Activated T-cell treated with anti-CD3 and anti-CD28 coated beads for 4 hours (primary cell): ENCODE measurements around the gene NSD2.

Experiments
- DNase-seq: peaks from one replicate; pipeline ENCODE4 v3.0.0-alpha.2; 2020

The NSD2 gene

DNA sequence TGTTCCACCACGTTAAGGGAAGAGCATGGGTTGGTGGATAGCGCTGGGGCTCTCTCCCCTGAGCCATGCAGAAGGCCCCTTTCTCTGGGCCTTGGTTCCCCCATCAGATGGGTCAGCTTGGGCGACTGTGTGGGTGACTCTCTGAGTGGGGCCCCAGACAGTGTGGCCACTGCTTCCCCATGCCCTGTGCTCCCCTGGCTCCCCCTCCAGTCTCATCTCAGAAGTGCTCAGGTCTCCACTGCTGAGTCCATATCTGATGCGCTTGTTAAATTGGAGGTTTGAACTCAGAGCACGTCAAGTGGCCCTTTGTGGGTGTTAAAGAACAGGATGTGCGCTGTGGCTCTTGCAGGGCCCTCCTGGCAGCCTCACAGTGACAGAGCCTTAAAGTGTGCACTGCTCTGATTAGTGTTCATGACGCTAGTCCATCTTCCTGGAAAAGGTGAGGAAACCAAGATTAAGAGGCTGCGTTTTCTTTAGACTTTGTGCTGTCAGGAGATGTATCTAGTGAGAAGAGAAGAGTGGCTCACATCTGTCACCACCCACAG lies 77.8 kb downstream of the NSD2 start:
- no peak for DNase-seq

DNA sequence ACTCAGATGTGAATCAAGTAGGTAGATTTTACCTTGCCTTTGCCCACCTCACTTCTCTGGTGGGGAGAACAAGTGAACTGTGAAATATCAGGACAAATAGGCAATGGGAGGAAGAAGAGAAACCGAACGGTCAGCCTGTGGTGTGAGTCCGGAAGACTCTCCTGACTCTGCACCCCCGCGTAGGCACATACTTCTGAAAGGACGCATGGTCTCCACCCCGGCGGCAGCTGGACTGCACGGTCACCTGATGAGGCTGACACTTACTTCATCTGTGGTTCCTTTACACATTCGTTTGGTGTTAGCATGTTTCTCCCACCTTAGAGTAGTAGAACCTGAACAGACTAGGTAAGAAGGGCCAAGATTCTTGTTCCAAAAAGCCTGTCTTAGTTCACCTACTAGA lies 79.2 kb downstream of the NSD2 start:
- DNase-seq: no peak

DNA sequence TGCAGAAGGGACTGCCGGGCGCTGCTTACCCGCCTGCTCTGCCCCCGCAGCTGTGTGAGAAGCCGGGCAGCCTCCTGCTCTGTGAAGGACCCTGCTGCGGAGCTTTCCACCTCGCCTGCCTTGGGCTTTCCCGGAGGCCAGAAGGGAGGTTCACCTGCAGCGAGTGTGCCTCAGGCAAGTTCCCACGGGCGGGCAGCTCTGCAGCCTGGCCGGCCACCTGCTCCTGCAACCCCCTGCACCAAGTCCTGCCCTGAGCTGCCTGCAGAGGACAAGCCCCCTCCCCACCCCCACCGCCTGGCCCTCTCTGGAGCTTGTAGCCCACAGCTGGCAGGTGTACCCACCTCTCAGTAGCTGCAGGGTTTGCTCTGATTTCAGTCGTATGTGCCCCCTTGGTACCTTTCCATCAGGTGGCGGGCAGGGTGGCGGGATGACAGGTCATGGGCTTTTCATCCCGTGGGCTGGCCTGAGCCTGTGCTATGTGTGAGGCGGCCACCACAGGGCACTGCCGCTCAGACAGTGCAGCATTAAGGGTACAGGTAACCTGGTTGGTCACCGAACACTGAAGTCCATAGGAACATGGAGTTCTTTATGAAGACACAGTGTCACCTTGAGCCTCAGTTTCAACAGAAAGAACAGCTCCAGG lies 81.0 kb downstream of the NSD2 start:
- DNase-seq: no peak

DNA sequence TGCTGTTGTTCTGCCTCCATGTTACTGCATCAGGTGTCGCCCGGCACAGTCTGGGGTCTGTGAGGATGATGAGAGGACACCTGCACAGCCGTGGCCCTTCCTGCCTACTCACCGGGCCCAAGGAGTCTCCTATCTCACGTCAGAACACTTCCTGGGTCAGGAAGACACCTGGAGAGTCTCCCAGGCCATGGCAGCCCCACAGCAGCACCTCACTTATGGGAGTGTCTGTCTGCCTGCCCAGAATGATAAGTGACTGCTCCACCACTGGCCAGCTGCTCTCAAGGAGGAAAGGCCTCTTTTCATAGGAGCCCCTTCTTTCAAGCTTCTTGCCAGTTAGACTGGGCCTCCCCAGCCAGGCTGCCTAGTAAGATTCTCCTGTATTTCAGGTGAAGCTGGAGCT lies 81.5 kb downstream of the NSD2 start:
- no peak for DNase-seq

DNA sequence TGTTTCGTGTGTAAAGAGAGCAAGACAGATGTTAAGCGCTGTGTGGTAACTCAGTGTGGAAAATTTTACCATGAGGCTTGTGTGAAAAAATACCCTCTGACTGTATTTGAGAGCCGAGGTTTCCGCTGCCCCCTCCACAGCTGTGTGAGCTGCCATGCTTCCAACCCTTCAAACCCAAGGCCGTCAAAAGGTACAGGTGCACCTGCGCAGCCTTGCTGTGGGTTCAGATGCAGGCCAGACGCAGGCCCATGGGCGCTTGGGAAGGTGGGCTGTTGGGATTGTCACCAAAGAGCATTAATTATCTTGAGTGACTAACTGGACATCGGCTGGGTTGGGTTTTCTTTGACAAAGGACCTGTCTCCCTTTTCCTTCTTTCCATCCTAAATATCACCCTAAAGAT lies 82.1 kb downstream of the NSD2 start:
- DNase-seq: no peak

DNA sequence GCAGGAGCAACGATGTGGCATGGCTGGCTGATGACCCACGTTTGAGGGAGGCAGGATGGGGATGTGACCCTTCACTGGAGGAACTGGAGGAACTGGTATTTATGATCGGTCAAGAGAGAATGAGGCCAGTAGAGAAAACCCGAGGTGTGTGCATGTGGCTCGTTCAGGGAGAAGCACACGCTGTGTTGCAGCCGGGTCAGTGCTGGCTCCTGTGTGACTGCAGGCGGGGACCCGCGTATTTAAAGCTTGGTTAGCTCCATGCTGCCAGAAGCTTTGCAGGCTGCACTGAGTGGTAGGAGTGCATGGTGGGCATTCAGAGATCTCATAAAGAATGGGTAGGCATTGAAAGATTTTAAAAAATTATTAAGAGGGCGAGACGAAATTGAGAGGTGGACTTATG lies 85.4 kb downstream of the NSD2 start:
- DNase-seq: no peak

DNA sequence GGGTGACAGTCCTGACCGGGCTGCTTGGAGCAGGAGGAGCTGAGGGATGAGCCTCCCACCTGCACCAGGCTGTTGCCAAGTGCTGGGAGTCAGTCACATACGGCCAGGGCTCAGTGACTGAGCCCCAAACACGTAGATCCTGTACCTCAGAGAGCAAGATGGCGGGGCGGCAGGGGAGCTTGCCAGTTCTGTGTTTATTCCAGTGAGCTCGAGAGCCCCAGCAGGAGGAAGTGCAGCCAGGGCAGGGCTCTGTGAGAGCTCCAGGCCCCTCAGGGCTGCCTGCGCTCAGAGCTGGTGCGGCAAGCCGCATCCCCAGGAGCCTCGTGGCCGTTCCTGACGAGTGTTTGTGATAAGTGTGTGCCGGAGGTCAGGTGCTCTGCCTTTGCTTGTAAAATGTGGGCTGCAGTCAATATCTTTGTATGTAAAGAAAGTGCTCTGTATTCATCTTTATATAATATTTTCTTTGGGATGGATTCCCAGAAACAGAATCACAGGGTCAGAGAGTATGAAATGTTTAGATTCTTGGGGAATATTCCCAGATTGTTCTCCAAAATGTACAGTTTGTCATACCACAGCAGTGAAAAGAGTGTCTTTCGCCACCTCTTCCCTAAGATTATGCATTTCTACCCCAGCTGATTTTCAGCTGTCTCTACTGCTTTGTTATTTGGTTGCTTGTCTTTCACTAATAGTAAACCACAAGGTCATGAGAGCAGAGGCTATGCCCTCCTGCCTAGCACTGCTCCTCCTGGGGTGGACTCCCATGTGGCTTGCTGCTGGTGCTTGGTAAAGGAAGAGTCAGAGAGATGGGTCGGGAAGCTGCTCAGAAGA lies 87.3 kb downstream of the NSD2 start:
- DNase-seq: no peak

DNA sequence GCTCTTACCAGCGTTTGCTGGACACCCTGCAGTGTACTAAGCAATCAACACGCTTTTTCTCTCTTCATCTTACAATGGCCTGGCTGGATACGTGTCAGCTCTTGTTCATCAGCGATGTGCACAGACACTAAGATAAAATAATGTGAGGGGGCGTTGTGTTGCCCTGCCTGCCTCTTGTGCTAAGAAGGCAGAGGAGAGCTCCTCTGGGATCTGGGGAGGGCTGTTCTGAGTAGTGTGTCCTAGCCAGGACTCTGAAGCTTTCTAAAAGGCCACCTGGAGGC lies 87.9 kb downstream of the NSD2 start:
- no peak for DNase-seq

DNA sequence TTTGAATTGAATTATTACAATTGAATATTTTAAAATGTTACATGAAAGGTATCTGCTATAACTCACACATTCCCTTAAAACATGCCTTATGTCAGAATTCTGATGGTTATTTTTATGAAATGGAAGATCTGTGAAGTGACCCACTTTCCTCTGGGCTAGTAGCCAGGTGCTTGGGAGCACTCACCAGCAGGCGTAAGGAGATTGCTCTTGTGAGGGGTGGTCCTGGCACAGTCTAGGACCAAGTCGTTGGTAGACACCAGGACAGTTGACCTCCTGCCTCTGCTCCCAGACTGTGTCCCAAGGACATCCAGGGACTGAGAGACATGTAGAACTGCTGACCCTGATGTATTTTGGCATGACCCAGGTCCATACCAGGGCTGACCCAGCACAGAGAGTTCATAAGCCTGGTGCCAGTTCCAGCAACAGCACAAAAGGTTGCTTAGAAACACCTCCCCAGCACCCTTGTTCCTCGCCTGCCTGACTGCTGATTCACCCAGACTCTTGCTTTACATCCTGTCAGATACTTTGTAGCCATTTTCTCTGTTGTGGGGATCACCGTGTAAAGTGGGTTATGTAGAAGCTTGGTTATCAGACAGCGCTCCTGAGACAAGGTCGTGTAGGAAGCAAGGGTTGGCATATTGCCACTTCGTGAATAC lies 89.1 kb downstream of the NSD2 start:
- DNase-seq: no peak

DNA sequence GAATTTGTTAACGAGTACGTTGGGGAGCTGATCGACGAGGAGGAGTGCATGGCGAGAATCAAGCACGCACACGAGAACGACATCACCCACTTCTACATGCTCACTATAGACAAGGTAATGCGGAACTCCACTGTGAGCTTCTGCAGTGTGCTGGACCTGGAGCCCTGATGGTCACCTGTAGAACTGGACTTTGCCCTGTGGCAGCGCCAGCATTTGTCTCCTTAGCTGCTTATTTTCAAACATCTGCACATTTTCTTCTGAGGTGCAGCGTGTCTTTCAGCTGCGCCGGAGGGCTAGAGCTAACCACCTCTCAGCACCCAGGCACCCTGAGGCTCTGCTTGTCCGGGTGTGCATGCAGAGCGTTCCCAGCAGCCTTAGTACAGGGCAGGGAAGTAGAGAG lies 89.8 kb downstream of the NSD2 start:
- DNase-seq: no peak

DNA sequence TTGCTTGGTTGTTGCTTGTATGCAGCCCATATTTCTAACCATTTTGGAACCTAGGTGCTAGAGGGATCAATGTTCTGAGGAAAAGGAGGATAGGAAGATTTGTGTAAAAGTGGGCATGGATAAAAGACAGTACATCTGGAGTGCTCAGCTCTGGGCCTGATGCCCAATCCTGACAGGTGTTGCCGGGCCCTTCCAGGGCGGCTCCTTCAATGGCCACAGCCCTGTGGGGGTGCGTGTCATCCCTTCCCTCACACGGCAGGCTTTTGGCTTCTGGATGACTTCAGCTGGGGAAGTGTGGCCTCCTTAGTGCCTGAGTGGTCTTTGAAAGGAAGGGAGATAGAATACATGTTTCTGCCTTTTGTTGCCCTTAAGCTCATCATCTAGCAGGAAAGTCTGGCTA lies 90.4 kb downstream of the NSD2 start:
- DNase-seq: no peak

DNA sequence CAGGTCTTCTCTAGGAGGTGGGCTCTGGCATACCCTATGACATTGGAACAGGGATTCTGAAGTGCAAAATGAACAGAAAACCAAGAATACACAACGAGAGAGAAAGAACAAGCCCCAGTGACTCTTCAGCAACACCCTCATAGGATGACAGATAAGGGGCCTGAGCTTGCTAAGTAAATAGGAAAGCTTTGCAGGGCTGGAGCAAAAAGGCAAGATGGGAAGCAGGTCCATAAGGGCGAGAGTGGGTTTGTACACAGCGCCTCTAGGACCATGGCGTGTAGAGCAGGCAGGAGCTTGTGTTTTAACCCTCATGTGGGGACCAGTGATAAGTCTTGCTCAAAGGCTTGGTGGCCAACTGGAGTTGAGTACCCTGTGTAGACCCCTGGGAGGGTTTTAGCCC lies 91.8 kb downstream of the NSD2 start:
- no peak for DNase-seq

DNA sequence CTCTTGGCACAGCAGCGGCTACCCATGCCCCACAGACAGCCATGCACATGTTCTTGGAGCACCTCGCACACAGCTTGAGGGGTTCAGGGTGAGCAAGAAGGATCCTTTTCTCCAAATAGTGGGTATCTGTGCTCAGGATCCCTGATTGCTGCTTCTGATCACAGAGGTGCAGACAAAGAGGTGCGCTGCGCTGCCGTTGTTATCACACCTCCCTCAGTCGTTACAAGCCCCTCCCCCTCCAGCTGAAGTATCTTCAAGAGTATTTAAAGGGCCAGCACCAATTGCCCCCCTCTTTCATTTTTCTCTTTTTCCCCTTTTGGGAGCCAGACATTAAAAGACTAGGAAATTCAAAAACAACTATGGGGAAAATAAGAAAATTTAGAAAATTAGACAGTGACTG lies 93.2 kb downstream of the NSD2 start:
- no peak for DNase-seq

DNA sequence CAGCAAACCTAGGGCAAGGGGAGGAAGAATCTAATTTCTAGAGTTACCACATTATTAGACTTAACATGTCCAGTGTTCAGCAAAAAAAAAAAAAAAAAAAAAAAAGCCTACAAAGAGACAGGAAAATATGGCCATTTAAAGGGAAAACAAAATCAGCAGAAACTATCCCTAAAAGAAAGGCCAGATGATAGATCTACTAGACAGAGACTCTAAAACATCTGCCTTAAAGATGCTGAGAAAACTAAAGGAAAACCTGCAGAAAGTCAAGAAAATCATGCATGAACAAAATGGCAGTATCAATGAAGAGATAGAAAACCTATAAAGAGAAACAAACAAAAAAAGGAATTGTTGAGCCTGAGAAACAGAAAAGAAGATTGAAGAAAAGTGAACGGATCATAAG lies 93.8 kb downstream of the NSD2 start:
- DNase-seq: no peak

DNA sequence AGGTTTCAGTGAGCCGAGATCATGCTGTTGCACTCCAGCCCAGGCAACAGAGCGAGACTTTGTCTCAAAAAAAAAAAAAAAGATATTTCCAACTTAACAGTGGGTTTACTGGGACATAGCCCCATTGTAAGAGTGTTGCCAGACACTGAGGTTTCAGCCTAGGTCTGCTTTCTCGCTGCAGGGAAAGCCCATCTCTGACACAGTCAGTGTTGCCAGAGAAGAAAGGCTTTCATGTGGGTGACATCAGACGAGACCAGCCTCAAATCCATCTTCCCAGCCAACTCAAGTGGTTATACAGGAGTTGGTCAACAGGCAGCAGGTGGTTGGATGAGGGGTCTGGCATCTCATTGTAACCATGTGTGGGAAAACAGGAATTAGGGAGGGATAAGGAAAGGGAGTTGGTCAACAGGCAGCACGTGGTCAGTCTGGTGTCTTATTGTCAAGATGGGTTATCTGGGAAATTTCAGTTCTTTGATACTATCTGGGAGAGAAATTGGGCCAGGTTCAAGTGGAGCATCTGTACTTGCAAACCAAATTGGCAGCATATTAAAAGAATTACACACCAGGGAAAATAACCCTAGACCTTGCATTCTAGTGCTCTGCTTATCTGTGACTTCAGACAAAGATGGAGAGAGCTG lies 96.4 kb downstream of the NSD2 start:
- DNase-seq: no peak

DNA sequence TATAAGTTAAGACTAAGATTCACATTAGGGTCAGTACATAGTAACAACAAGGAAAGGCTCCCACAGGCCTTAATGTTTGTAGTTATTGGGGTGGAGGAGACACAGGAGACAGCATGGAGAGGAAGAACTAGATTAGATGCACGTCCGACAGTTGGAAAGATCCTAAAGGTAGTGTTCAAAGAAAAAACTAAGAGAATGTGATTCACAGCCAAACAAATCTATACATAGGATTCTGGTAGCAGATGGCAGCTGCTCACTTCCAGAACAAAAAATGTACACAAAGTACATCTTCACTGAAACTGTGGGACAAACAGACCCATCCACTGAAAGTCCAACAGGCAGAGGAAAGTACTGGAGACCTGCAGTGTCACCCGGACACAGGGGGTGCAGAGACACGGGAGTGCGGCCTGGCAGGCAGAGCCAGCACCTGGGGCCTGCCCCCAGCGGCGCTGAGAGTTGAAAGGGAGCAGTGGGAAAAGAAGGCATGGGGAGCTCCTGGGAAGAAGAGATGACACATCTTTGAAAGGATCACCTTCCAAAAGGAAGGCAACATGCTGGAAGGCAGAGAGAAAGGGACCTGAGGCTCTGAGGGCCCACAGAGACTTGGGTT lies 97.6 kb downstream of the NSD2 start:
- DNase-seq: no peak

DNA sequence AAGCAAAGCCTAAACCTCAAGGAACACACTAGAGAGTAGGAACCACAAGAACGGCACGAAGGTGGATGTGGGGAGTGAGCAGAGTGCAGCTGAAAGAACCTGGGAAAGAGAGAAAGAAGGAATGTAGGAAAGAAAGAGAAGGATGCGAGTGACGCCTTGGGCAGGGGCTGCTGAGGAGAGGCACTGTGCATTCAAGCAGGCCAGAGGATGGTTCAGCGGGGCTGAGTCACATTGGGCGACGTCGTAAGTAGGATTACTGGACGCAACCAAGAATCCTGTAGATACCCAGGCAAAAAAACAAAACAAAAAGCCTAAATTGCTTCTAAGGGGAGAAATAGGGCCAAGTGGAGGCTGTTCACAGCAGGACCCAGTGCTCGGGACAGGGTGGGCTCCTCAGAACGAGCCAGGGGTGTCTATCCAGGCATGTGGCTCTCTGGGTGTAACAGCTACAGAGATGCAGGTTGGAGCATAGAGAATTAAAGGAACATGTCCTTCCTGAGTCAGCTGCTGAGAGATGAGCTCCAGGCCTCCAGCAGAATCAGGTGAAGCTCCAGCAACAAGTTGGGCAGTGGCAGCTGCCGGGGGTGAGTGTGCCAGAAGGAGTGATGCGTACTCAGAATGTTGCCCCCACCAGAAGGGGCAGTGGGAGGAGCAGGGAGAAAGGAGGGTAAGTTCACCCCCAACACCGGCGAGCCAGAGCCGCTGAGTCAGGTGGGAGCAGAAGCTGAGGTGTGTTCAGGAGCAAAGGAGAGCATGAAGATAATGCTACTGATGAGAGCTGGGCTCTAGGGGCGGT lies 98.9 kb downstream of the NSD2 start:
- no peak for DNase-seq

DNA sequence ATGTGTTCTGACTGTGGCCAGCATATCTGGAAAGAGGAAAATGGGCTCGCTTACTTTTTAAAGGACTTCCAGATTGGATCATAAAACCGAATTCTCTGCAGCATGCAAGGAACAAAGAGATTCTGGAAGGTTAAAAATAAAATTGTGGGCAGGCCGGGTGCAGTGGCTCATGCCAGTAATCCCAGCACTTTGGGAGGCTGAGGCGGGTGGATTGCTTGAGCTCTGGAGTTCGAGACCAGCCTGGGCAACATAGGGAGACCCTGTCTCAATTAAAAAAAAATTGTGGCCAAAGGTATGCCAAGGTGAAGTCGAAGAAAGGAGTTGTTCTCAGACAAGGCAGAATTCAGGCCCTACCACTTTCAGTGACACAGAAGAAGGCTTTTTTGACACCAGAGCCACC lies 99.7 kb downstream of the NSD2 start:
- no peak for DNase-seq

DNA sequence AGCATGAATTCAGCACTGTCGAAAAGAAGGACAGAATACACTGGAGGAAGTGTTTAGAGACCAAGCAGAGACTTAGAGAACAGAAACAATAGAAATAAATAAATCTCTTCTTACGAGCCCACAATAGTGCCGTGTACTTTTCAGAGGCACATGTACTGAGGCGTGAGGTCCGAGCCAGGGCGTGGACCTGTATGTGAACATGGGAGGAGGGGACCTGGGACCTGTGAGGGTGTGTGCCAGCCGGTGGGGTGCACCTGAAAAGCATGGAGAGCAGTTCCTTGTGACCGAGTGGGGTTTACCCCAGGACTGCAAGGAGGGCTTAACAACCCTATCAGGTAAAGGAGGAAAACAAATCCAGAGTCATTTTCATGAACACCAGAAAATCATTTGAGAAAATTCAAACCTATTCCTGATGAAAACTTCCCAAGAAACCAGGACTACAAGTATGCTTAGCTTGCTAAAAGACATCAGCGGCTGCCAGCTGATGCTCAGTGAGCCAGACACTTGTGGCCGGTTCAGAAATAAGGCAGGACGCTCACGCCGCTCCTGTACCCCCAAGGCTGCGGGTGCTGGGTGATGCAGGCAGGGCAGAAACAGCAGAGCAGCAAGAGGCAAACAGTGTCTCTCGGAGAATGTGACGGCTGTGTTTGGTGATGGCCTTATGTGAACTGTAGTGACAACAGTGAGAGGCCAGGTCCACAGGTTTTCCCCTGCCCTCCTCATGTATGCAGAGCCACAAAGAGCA lies 100.4 kb downstream of the NSD2 start:
- DNase-seq: no peak

DNA sequence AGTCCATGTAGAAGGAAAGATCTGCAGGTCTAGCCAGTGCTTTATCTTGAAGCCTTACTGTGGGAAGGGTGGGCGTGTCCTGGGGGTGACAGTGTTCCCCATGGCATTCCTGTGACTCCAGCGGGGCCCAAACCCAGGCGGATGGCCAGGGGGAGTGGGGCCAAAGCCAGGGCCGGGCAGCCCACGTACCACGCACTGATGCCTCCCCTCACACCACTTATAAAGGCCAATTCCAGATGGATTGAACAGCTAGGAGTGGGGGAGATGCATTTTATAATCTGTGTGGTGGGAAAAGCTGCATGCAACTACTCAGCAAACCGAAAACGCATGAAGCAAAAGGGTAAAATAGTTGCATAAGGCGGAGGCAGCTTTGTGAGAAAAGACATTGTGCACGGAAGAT lies 101.2 kb downstream of the NSD2 start:
- no peak for DNase-seq

DNA sequence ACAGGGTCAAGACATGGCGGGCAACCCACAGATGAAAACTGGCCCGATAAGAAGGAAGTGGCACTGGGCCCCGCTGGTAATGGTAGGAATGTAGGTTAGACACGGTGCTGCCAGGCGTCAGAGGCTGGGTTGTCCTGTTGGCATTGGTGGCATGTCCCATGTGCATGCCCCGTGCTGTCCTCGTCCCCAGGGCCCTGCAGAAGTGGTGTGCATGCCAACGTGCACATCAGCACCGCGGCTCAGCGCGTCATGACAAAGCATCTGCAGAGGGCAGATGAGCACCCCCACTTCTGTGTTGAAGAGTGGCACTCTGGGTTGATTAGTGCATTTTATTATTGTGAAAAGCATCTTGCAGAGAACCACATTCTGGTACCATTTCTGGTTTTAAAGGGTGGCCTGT lies 102.0 kb downstream of the NSD2 start:
- DNase-seq: no peak

DNA sequence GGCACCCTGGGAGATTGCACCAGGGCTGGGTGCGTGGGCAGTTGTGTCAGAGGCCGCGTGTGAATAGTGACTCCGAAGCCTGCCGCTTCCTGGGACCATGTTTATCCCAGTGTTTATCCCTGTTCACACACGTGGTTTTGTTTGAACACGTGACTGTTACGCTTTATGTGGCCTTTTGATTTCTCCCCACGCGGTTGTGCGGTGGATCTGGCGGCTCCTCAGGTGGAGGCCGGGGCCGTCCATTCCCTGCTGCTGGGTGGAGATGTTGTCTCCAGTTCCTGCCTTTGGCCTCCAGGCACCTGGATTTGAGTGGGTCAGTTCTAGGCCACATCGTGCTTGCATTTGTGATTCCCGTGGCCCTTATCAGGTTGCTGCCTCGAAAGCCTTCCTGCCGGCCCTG lies 102.5 kb downstream of the NSD2 start:
- no peak for DNase-seq
